ENCODE measurements around the gene FANCM. TPM values are rescaled to one million over a fixed set of nuclear protein-coding genes. Genes with fewer than 3 reads are reported as not detected.

FANCM gene
- total and polyA plus RNA-seq, 2 experiments from 2014 or later = 19.6 to 21.1 TPM

- no peaks in the 10 kb centered on the region for H3K27me3 ChIP-seq (ENCODE audit: insufficient read depth)
- H3F3A ChIP-seq (replicated peaks; ENCODE audit: low read depth) = no peaks in the 10 kb centered on the region
- H3K79me2 ChIP-seq (replicated peaks; ENCODE audit: insufficient read depth) = 0 out of 2 replicates have a peak, but pooled peaks cover 13% of the 10 kb centered on the region
- no peaks in the 10 kb centered on the region for H3K9me2 ChIP-seq (ENCODE audit: insufficient read depth)
- no peak overlapping the region for H3K27ac ChIP-seq (ENCODE audit: low read depth)
- H3K4me1 ChIP-seq (ENCODE audit: insufficient read depth) = peaks cover 9% of the 10 kb centered on the region; the same call in 1 of the 2 replicates
- H3K4me3 Mint-ChIP-seq = no peak overlapping the region
- peak overlapping the region; percentile 68 for H3K27ac Mint-ChIP-seq
- TF ChIP-seq NANOG (IDR thresholded peaks at IDR 0.05; ENCODE audit: borderline replicate concordance) (no peak), ETS1 (IDR thresholded peaks at IDR 0.05) (no peak), ZNF462 (CRISPR knock-in tag; IDR thresholded peaks at IDR 0.05) (no peak), ZNF114 (CRISPR knock-in tag; IDR thresholded peaks at IDR 0.05) (no peak), ZNF331 (CRISPR knock-in tag; IDR thresholded peaks at IDR 0.05; ENCODE audit: low read depth) (no peak), CREB1 (CRISPR knock-in tag; IDR thresholded peaks at IDR 0.05; ENCODE audit: low read depth) (no peak), REST (IDR thresholded peaks at IDR 0.05; ENCODE audit: unreplicated experiment) (no peak), EZH2phosphoT487 (IDR thresholded peaks at IDR 0.05; ENCODE audit: unreplicated experiment) (no peak), POLR2AphosphoS5 (IDR thresholded peaks at IDR 0.05; ENCODE audit: low read depth) (no peak), EZH2 (IDR thresholded peaks at IDR 0.05; ENCODE audit: low read depth, unreplicated experiment) (no peak), CTCF (conservative IDR thresholded peaks at IDR 0.05; ENCODE audit: low read depth in 2 of 2) (no peak), JUNB (IDR thresholded peaks at IDR 0.05; ENCODE audit: unreplicated experiment) (no peak)
- H3K27me3 Mint-ChIP-seq (ENCODE audit: insufficient read depth, low read depth, poor library complexity) = no peaks in the 10 kb centered on the region
- H3K4me1 Mint-ChIP-seq = peaks cover 10% of the 10 kb centered on the region
- no peak overlapping the region for H3K4me3 ChIP-seq
- DNase-seq (ENCODE audit: low spot score) = peak; percentile 33
- H3K4me2 ChIP-seq = no peak overlapping the region
- H4K20me1 ChIP-seq (replicated peaks; ENCODE audit: insufficient read depth) = no peaks in the 10 kb centered on the region
- no peaks in the 10 kb centered on the region for H3K9me3 Mint-ChIP-seq
- H3K36me3 ChIP-seq (ENCODE audit: insufficient read depth) = no peaks in the 10 kb centered on the region
- H2AFZ ChIP-seq = no peak overlapping the region
- ATAC-seq = no peak; the same call in 2 of the 3 replicates
- H3K36me3 Mint-ChIP-seq (ENCODE audit: low read depth) = peaks cover 10% of the 10 kb centered on the region; the same call in 2 of the 3 replicates
These were observed 14.7 kb downstream of the FANCM start for GRCh38 chr14:45150386-45150890.

All from GM23338 (cell line).